NCI-H1417 (cell line): ENCODE results near the gene MS4A4A.
"Not testable (repeated sequence)": the region's sequence is repeated elsewhere in the genome, so short reads cannot be mapped to it uniquely, and the experiment has no call there.

Experiments used
- DNase-seq, 3 experiments: peaks; one replicate each; lab custom pipeline; 2025; lab: John Stamatoyannopoulos, UW

Gene MS4A4A

GRCh38 chr11:60280412-60280811 is at the start of gene MS4A4A:
Gene MS4A4A, plus strand, starts transcription at chr11:60280666. Its CDS starts 10 bp downstream, at chr11:60280676.
- no peak for DNase-seq

- no peak for DNase-seq
These were observed 49.8 kb upstream of the MS4A4A start for GRCh38 chr11:60230681-60231080.

- no peak for DNase-seq
These were observed 45.1 kb upstream of the MS4A4A start for GRCh38 chr11:60235321-60235720.

- DNase-seq, result no peak
These were observed 39.8 kb upstream of the MS4A4A start for GRCh38 chr11:60240662-60241061.

- no peak for DNase-seq
These were observed 38.7 kb upstream of the MS4A4A start for GRCh38 chr11:60241786-60242185.

- no peak for DNase-seq
These were observed 37.7 kb upstream of the MS4A4A start, which contains the start of gene MS4A4E for GRCh38 chr11:60242740-60243239. Gene MS4A4E, minus strand, starts transcription at chr11:60243137. Its CDS starts 13,082 bp downstream, at chr11:60230055.

- DNase-seq, result peak; percentile 21 to 64 (median 40)
These were observed 28.8 kb upstream of the MS4A4A start for GRCh38 chr11:60251485-60252212.

GRCh38 chr11:60252213-60253108 is 28.0 kb upstream of the MS4A4A start:
- DNase-seq, result no peak

GRCh38 chr11:60257956-60258722 is 22.3 kb upstream of the MS4A4A start:
- no peak for DNase-seq

- DNase-seq, result no peak
These were observed 19.5 kb upstream of the MS4A4A start for GRCh38 chr11:60261014-60261413.

- no peak for DNase-seq
These were observed 17.1 kb upstream of the MS4A4A start for GRCh38 chr11:60263402-60263801.

- no peak for DNase-seq
These were observed 15.8 kb upstream of the MS4A4A start for GRCh38 chr11:60264644-60265043.

GRCh38 chr11:60265373-60266214 is 14.9 kb upstream of the MS4A4A start:
- peak; percentile 15 to 81 (median 49) for DNase-seq

- DNase-seq, result no peak
These were observed 6.0 kb upstream of the MS4A4A start for GRCh38 chr11:60274416-60274815.

- no peak for DNase-seq
These were observed 1.0 kb downstream of the MS4A4A start for GRCh38 chr11:60281485-60281884.

GRCh38 chr11:60282286-60282685 is 1.8 kb downstream of the MS4A4A start:
- DNase-seq, result no peak

- not testable (repeated sequence) for DNase-seq
These were observed 5.1 kb downstream of the MS4A4A start for GRCh38 chr11:60285411-60286126.

GRCh38 chr11:60288531-60288930 is 8.1 kb downstream of the MS4A4A start:
- DNase-seq, result no peak

- DNase-seq, result no peak
These were observed 11.7 kb downstream of the MS4A4A start for GRCh38 chr11:60292145-60292544.

- no peak for DNase-seq
These were observed 20.7 kb downstream of the MS4A4A start for GRCh38 chr11:60301178-60301577.
